K562 (cell line): ENCODE results near the gene NOS1. TPM values are rescaled to one million over a fixed set of nuclear protein-coding genes. Genes with fewer than 3 reads are reported as not detected.

Experiments
- ARHGAP35 ChIP-seq: fragments of 450-650 bp; IDR thresholded peaks from 2 replicates; pipeline ENCODE4 v1.6.1; 2018; ENCODE audit not compliant: partially characterized antibody
- BRCA1 ChIP-seq, 2 experiments: fragments of 450-650 bp in 1 of 2; sonication (generic) in 1 of 2; formaldehyde crosslinking in 1 of 2; IDR thresholded peaks; 2 replicates each; pipeline versions ENCODE4 v1.5.0 to v1.6.1; 2017 to 2020; ENCODE audit warnings: mild to moderate bottlenecking in 1 of 2, missing genetic modification reagents in 1 of 2
- CEBPZ ChIP-seq: fragments of 150-350 bp; IDR thresholded peaks from 2 replicates; pipeline ENCODE4 v1.6.1; 2014; ENCODE audit warnings: low read depth, mild to moderate bottlenecking, low read length, borderline replicate concordance
- DEAF1 ChIP-seq: fragments of 450-650 bp; formaldehyde crosslinking; IDR thresholded peaks from 2 replicates; pipeline ENCODE4 v1.4.0; 2020; ENCODE audit warnings: mild to moderate bottlenecking, moderate library complexity
- EGR1 ChIP-seq: fragments of 450-650 bp; conservative IDR thresholded peaks from 2 replicates; pipeline ENCODE4 v1.6.1; 2017; ENCODE audit warnings: mild to moderate bottlenecking
- MEF2A ChIP-seq: IDR thresholded peaks from 2 replicates; pipeline ENCODE4 v1.6.1; 2011; ENCODE audit warnings: low read depth, mild to moderate bottlenecking, low read length, moderate library complexity; ENCODE audit not compliant: control insufficient read depth
- PTRF ChIP-seq: fragments of 450-650 bp; IDR thresholded peaks from 2 replicates; pipeline ENCODE4 v1.6.1; 2016; ENCODE audit warnings: mild to moderate bottlenecking, missing genetic modification characterization, missing compliant biosample characterization
- ZNF184 ChIP-seq: sonication (generic); formaldehyde crosslinking; IDR thresholded peaks from 2 replicates; pipeline ENCODE4 v1.5.0; 2020; ENCODE audit warnings: missing genetic modification reagents
- polyA plus RNA-seq, 8 experiments: library from polyadenylated mRNA; depleted of rRNA in 4 of 8; stranded (reverse) in 5 of 8; unstranded in 3 of 8; fragments of >200 nt; fragmentation: Nextera tagmentation in 2 of 8; fragmentation: Illumina TruSeq in 1 of 8; extraction: Ambion mirVana in 2 of 8; extraction: Trizol in 1 of 8; gene quantifications; 2 replicates each; pipeline versions ENCODE4 v1.2.1 to v1.2.3, GENCODE V29; 2011 to 2014; ENCODE audit warnings: inconsistent platforms in 1 of 8, missing spikeins in 1 of 8
- total RNA-seq, 7 experiments: library from RNA; depleted of rRNA in 6 of 7; stranded (reverse); fragments of >200 nt in 6 of 7; fragmentation: Illumina TruSeq in 2 of 7; extraction: Trizol in 2 of 7; gene quantifications; 2 replicates each; pipeline versions ENCODE4 v1.2.1 to v1.2.3, GENCODE V29; 2011 to 2021; ENCODE audit warnings: low replicate concordance in 1 of 7
- TF ChIP-seq, protein P1 (sequence below): sonication (generic); formaldehyde crosslinking; IDR thresholded peaks from 2 replicates; pipeline ENCODE4 v1.8.0; 2023; ENCODE audit warnings: mild to moderate bottlenecking, missing genetic modification reagents
- TF ChIP-seq, protein P2 (sequence below): fragments of 200-800 bp; sonication (Bioruptor generic); IDR thresholded peaks from 2 replicates; pipeline ENCODE4 v1.6.1; 2017; ENCODE audit warnings: missing genetic modification characterization, missing compliant biosample characterization

Gene NOS1
- total and polyA plus RNA-seq, 9 of the 15 experiments (the other 6 are each of a cell fraction or from before 2014, with no cell fraction given): not detected

DNA sequence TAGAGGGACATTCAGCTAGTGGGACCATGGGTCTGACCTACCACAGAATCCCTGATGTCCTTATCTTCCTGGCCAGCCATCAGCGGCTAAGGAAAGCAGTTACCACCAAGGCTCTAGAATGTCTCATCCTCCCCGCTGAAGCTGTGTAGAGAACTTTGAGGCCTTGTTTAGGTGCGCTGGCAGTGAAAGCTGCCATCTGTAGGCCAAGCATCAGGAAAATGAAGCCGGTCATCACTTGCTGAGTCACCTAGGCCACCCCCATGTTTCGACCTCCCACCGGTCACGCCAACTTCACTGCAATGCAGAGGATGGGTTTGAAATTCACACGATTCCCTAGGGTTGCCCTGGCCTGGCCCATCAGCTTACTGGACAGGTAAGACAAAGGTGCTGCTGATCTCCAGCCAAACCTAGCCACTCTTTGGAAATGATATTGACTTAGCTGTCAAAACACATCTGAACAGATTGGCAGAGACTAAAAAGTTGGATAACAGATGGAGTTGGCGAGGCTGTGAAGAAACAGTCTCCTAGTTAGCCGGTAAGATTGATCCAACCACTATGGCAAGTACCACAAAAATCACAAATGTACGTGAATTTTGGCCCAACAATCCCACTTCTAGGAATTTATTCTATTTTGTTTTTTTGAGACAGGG, 52.0 kb downstream of the NOS1 start (continued):
- TF ChIP-seq MEF2A: no peak
- TF ChIP-seq BRCA1 (IDR thresholded peaks at IDR 0.05): no peak
- no peak for TF ChIP-seq BRCA1 (CRISPR knock-in tag; IDR thresholded peaks at IDR 0.05)
- TF ChIP-seq ARHGAP35: no peak
- TF ChIP-seq PTRF: no peak
- no peak for TF ChIP-seq DEAF1 (CRISPR knock-in tag)
- TF ChIP-seq, protein P1, sequence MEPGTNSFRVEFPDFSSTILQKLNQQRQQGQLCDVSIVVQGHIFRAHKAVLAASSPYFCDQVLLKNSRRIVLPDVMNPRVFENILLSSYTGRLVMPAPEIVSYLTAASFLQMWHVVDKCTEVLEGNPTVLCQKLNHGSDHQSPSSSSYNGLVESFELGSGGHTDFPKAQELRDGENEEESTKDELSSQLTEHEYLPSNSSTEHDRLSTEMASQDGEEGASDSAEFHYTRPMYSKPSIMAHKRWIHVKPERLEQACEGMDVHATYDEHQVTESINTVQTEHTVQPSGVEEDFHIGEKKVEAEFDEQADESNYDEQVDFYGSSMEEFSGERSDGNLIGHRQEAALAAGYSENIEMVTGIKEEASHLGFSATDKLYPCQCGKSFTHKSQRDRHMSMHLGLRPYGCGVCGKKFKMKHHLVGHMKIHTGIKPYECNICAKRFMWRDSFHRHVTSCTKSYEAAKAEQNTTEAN (CRISPR knock-in tag): no peak
- TF ChIP-seq, protein P2, sequence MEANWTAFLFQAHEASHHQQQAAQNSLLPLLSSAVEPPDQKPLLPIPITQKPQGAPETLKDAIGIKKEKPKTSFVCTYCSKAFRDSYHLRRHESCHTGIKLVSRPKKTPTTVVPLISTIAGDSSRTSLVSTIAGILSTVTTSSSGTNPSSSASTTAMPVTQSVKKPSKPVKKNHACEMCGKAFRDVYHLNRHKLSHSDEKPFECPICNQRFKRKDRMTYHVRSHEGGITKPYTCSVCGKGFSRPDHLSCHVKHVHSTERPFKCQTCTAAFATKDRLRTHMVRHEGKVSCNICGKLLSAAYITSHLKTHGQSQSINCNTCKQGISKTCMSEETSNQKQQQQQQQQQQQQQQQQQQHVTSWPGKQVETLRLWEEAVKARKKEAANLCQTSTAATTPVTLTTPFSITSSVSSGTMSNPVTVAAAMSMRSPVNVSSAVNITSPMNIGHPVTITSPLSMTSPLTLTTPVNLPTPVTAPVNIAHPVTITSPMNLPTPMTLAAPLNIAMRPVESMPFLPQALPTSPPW (CRISPR knock-in tag): no peak
- 0 out of 2 replicates have a peak, but pooled peaks have one; percentile 10 for TF ChIP-seq EGR1
- no peak for TF ChIP-seq ZNF184 (CRISPR knock-in tag)
- no peak for TF ChIP-seq CEBPZ
